Stomach (tissue), 9 donors: ENCODE data around the gene PLXNA2. TPM values are rescaled to one million over a fixed set of nuclear protein-coding genes. Genes with fewer than 3 reads are reported as not detected.

Experiments used
- DNase-seq, 2 donors: peaks; one replicate each; pipeline versions ENCODE4 v3.0.0 to v3.0.0-alpha.2; 2013 to 2019
- H3K27ac ChIP-seq, 5 donors: fragments of 200-600 bp in 4 of 5; sonication (generic) in 4 of 5; one replicate each; pipeline ENCODE4 v1.5.1; 2013 to 2019; ENCODE audit warnings: mild to moderate bottlenecking in 1 of 5, moderate library complexity in 1 of 5
- H3K27me3 ChIP-seq, 3 donors: fragments of 200-600 bp; sonication (generic); one replicate each; pipeline ENCODE4 v1.5.1; 2017 to 2019; ENCODE audit warnings: mixed run types in 1 of 3
- H3K36me3 ChIP-seq, 4 donors: fragments of 200-600 bp; sonication (generic); 1 replicate in 3 of 4; 2 replicates in 1 of 4; pipeline ENCODE4 v1.5.1; 2016 to 2019
- H3K4me1 ChIP-seq, 4 donors: fragments of 200-600 bp; sonication (generic); one replicate each; pipeline ENCODE4 v1.5.1; 2016 to 2019
- H3K4me3 ChIP-seq, 4 donors: fragments of 200-600 bp; sonication (generic) in 3 of 4; one replicate each; pipeline ENCODE4 v1.5.1; 2016 to 2019; ENCODE audit warnings: mild to moderate bottlenecking in 1 of 4
- H3K9me3 ChIP-seq, 4 donors: fragments of 200-600 bp; sonication (generic); one replicate each; pipeline ENCODE4 v1.5.1; 2016 to 2019
- CTCF ChIP-seq, 7 experiments: fragments of 450-650 bp in 4 of 7; fragments of 200-600 bp in 3 of 7; sonication (generic) in 3 of 7; IDR thresholded peaks; one replicate each; pipeline ENCODE4 v1.5.1; 2016 to 2019; ENCODE audit warnings: antibody characterized with exemption in 7 of 7, control low read depth in 2 of 7, mild to moderate bottlenecking in 1 of 7
- EP300 ChIP-seq: sonication (generic); formaldehyde crosslinking; IDR thresholded peaks from one replicate; pipeline ENCODE4 v1.6.1; 2017; ENCODE audit warnings: antibody characterized with exemption
- POLR2A ChIP-seq, 4 donors: fragments of 450-650 bp; IDR thresholded peaks; one replicate each; pipeline ENCODE4 v1.6.1; 2016; ENCODE audit warnings: antibody characterized with exemption in 4 of 4, control low read depth in 2 of 4, mild to moderate bottlenecking in 1 of 4, moderate library complexity in 1 of 4
- POLR2AphosphoS5 ChIP-seq, 3 donors: sonication (generic); formaldehyde crosslinking; IDR thresholded peaks; one replicate each; pipeline ENCODE4 v1.6.1; 2016; ENCODE audit warnings: antibody characterized with exemption in 3 of 3
- WGBS, 5 donors: extraction: QIAGEN DNeasy Blood & Tissue Kit in 3 of 5; methylation state at CpG; one replicate each; pipeline versions ENCODE4 v1.1.5 to v1.1.7; 2013 to 2018; 5-methylcytosine and 5-hydroxymethylcytosine counted together
- intact Hi-C: fragments of 100-400 bp; cut with DNase I; formaldehyde crosslinking; loops from one replicate; pipeline ENCODE4 v1.15.1; 2023; ENCODE audit warnings: low total_unique reads
- polyA plus RNA-seq, 3 donors: library from polyadenylated mRNA; stranded (reverse); fragments of 200-250 nt; gene quantifications; one replicate each; pipeline ENCODE4 v1.2.3, GENCODE V29; 2013
- total RNA-seq, 5 donors: library from RNA; depleted of rRNA; stranded (reverse); fragments of >200 nt; gene quantifications; one replicate each; pipeline versions ENCODE4 v1.1.0 to v1.2.3, GENCODE V29; 2014 to 2016
- donor health status: healthy with polysubstance abuse.
- donor health status: Bipolar disorder and iron deficiency.
- donor health status: healthy.

Gene PLXNA2
- total and polyA plus RNA-seq, 8 donors = 2.7 to 185 (median 28.7) TPM

DNA sequence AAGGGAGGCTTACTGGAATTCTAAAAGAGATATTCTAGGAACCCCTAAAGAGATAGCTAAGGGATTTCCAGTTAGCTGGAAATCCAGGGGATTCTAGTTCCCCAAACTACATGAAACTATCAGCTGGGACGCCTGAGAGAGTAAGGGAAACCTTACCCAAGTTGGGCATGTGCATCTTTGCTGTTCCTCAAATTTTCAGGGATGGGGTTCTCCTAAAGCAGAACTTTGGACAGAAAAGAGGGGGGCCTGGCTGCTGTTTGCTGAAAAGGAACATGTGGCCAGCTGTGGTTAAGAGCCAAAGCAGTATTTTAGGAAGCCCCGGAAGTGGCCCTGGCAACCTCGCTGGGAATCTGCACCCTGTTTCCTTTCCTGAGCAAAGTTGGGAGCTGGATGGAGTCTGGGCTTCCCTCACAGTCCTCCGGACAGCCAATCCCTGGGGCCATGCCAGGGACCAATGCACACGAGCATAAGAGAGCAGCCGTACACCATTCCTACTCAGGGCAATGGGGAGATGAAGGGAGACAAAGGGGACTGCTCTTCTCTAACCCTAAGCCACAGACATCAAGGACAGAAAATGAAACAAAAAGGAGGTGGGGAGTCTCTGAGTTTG lies 154.3 kb downstream of the PLXNA2 start:
- H3K4me1 ChIP-seq = peaks cover 0 to 31% (median 19%) of the 10 kb centered on the region in 4 donors
- H3K4me3 ChIP-seq = no peak overlapping the region
- intact Hi-C loops = no loop called here
- peak overlapping the region in 2 of 5 donors; percentile 18 to 20 for H3K27ac ChIP-seq
- H3K27me3 ChIP-seq = no peaks in the 10 kb centered on the region
- 63 to 76% (median 70%) methylated on average over 4 to 6 of the region's 6 CpGs for WGBS, 5 donors
- no peaks in the 10 kb centered on the region for H3K9me3 ChIP-seq
- no peak for TF ChIP-seq POLR2A (IDR thresholded peaks at IDR 0.05)
- no peak for TF ChIP-seq POLR2AphosphoS5 (IDR thresholded peaks at IDR 0.05)
- no peak for TF ChIP-seq EP300
- TF ChIP-seq CTCF (IDR thresholded peaks at IDR 0.05) = no peak
- DNase-seq = no peak
- H3K36me3 ChIP-seq = peaks cover 26 to 90% (median 76%) of the 10 kb centered on the region in 4 donors

DNA sequence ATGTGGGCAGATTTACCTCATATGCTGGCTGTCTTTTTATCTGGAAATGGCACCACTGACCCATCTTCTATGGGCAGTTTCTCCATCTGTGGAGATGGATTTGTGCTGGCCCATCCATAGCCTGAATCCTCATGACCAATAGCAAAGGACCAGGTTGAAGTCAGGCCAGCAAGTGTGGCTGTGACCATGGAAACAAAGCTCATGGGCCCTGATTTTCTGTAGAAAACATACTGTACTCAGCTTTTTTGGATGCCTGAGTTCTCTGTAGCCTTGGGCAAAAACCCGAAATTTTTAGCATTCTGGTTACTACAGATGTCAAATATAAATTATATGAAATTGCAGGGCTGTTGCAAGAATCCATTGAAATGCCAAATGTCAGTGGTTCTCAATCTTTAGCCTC lies 155.0 kb downstream of the PLXNA2 start:
- no peaks in the 10 kb centered on the region for H3K9me3 ChIP-seq
- no peak overlapping the region for H3K4me3 ChIP-seq
- no peak for DNase-seq
- intact Hi-C loops = no loop called here
- no peak overlapping the region for H3K27ac ChIP-seq
- no peak for TF ChIP-seq POLR2A (IDR thresholded peaks at IDR 0.05)
- TF ChIP-seq CTCF (IDR thresholded peaks at IDR 0.05) = no peak
- TF ChIP-seq POLR2AphosphoS5 (IDR thresholded peaks at IDR 0.05) = no peak
- no peak for TF ChIP-seq EP300
- 68 to 91% (median 84%) methylated on average over 1 of the region's 1 CpG for WGBS, 5 donors
- H3K36me3 ChIP-seq = peaks cover 32 to 90% (median 77%) of the 10 kb centered on the region in 4 donors
- peaks cover 0 to 31% (median 19%) of the 10 kb centered on the region in 4 donors for H3K4me1 ChIP-seq
- H3K27me3 ChIP-seq = no peaks in the 10 kb centered on the region

DNA sequence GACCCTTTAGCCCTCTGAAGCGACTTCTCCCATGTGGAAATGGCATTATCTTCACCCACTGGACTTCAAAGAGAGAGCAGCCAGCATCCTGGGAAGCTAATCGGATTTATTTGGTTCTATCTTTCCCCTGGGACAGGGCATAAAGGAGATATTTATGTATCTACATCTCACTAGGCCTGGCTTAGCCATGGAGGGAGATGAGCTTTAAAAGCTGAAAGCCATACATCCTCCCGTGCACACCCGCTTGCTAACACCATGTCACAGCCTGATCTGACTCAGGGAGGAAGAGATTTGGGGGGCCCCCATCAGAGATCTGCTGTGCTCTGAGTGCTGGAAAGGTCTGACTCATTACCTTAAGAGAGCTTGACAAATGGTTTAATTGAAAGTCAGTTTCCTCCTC lies 155.9 kb downstream of the PLXNA2 start:
- TF ChIP-seq EP300 (no peak), POLR2AphosphoS5 (IDR thresholded peaks at IDR 0.05) (no peak), POLR2A (IDR thresholded peaks at IDR 0.05) (no peak), CTCF (IDR thresholded peaks at IDR 0.05) (no peak)
- H3K36me3 ChIP-seq = peaks cover 34 to 91% (median 78%) of the 10 kb centered on the region in 4 donors
- no peak overlapping the region for H3K4me3 ChIP-seq
- intact Hi-C loops = no loop called here
- no peaks in the 10 kb centered on the region for H3K9me3 ChIP-seq
- H3K4me1 ChIP-seq = peaks cover 0 to 31% (median 19%) of the 10 kb centered on the region in 4 donors
- H3K27me3 ChIP-seq = no peaks in the 10 kb centered on the region
- DNase-seq = no peak
- H3K27ac ChIP-seq = no peak overlapping the region
- 88 to 98% (median 93%) methylated on average over 4 of the region's 4 CpGs for WGBS, 5 donors

GRCh38 chr1:208085655-208086515 lies 158.3 kb downstream of the PLXNA2 start:
- no peaks in the 10 kb centered on the region for H3K27me3 ChIP-seq
- no peak for TF ChIP-seq POLR2AphosphoS5 (IDR thresholded peaks at IDR 0.05)
- no peak for TF ChIP-seq CTCF (IDR thresholded peaks at IDR 0.05)
- TF ChIP-seq POLR2A (IDR thresholded peaks at IDR 0.05) = no peak
- TF ChIP-seq EP300 = no peak
- WGBS, 5 donors = 81 to 91% (median 90%) methylated on average over 6 of the region's 6 CpGs
- intact Hi-C loops = no loop called here
- no peaks in the 10 kb centered on the region for H3K9me3 ChIP-seq
- peaks cover 0 to 29% (median 18%) of the 10 kb centered on the region in 4 donors for H3K4me1 ChIP-seq
- H3K36me3 ChIP-seq = peaks cover 28 to 91% (median 78%) of the 10 kb centered on the region in 4 donors
- no peak overlapping the region for H3K4me3 ChIP-seq
- peak overlapping the region in 2 of 5 donors; percentile 42 for H3K27ac ChIP-seq
- no peak for DNase-seq
